ACC112 (cell line): Measurements from ENCODE around the gene CD84.
"Not testable (repeated sequence)": the region's sequence is repeated elsewhere in the genome, so short reads cannot be mapped to it uniquely, and the experiment has no call there.

Source experiments
- H2AFZ ChIP-seq: fragments of 200-600 bp; sonication (generic); one replicate; pipeline ENCODE4 v1.6.0; 2017; ENCODE audit warnings: antibody characterized with exemption, low read length; ENCODE audit not compliant: unreplicated experiment
- H3K27ac ChIP-seq: fragments of 200-600 bp; sonication (generic); 2 replicates; pipeline ENCODE4 v1.5.1; 2014; ENCODE audit warnings: low read depth, mild to moderate bottlenecking, antibody characterized with exemption, low read length, moderate library complexity
- H3K27me3 ChIP-seq: fragments of 200-600 bp; sonication (generic); 2 replicates; pipeline ENCODE4 v1.6.1; 2014; ENCODE audit warnings: mild to moderate bottlenecking, antibody characterized with exemption, low read length, moderate library complexity, mixed read lengths; ENCODE audit not compliant: insufficient read depth
- H3K36me3 ChIP-seq: fragments of 200-600 bp; sonication (generic); 2 replicates; pipeline ENCODE4 v1.6.1; 2016; ENCODE audit warnings: mild to moderate bottlenecking, antibody characterized with exemption, low read length, moderate library complexity, mixed read lengths; ENCODE audit not compliant: insufficient read depth
- H3K4me1 ChIP-seq: fragments of 200-600 bp; sonication (generic); one replicate; pipeline ENCODE4 v1.6.1; 2016; ENCODE audit warnings: low read length, mixed read lengths; ENCODE audit not compliant: insufficient read depth, unreplicated experiment, control insufficient read depth
- H3K4me3 ChIP-seq: fragments of 200-600 bp; sonication (generic); 2 replicates; pipeline ENCODE4 v1.5.1; 2014; ENCODE audit warnings: mild to moderate bottlenecking, low read depth, low read length
- H3K79me2 ChIP-seq: fragments of 200-600 bp; sonication (generic); one replicate; pipeline ENCODE4 v1.6.0; 2016; ENCODE audit warnings: low read length; ENCODE audit not compliant: control insufficient read depth, unreplicated experiment, insufficient read depth

Gene CD84

DNA sequence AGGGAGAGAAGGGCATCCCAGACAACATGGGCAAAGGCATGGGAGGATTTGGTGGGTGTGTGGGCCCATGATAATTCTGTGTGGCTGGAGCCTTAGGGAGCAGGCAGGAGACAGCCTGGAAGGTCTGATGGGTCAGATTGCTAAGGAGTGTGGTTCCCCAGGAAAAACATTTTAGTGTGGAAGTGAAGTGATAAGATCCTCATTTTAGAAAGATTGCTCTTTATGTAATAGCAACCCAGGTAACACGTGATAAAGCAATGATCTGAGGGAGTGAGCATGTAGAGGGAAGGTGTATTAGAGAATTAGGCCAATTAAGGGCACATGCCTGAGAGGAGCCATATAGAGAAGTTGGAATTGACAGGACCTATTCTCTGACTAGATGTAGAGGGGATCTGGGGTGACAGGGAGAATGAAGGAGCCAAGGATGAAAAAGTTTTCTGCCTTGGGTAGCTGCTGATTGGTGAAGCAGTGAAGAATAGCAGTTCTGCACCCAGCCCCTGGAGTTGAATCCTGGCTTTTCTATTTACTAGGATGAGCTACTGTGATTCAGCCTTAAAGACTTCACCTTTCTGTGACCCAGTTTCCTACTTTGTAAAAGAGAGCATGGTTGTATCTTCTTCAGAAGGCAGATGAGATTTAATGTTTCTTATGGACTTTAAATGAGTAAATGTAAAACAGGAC, 37.5 kb downstream of the CD84 start:
- H3K27me3 ChIP-seq: no peaks in the 10 kb centered on the region
- H3K79me2 ChIP-seq: no peaks in the 10 kb centered on the region
- no peak overlapping the region for H3K27ac ChIP-seq
- H3K36me3 ChIP-seq: no peaks in the 10 kb centered on the region
- no peak overlapping the region for H3K4me3 ChIP-seq
- H2AFZ ChIP-seq: no peak overlapping the region
- H3K4me1 ChIP-seq: no peaks in the 10 kb centered on the region

DNA sequence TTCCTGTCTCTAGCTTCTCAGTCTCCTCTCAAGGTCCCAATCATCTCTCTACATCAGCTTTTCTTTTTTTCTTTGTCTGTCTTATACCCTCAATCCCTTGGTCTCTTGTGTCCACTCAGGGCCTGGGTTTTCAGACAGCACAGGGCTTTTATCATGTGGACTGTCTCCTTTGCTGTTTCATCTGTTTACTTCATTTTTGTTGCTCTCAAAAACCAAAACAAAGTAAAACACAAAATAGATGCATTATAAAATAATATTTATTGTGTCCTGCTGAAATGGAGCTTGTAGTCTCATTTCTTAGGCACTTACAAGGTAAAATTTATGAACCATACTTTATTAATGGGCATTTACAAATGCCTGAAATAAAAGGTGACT, 38.5 kb downstream of the CD84 start:
- no peaks in the 10 kb centered on the region for H3K4me1 ChIP-seq
- H3K79me2 ChIP-seq: no peaks in the 10 kb centered on the region
- no peaks in the 10 kb centered on the region for H3K27me3 ChIP-seq
- H3K27ac ChIP-seq: no peak overlapping the region
- no peak overlapping the region for H3K4me3 ChIP-seq
- no peaks in the 10 kb centered on the region for H3K36me3 ChIP-seq
- H2AFZ ChIP-seq: no peak overlapping the region

DNA sequence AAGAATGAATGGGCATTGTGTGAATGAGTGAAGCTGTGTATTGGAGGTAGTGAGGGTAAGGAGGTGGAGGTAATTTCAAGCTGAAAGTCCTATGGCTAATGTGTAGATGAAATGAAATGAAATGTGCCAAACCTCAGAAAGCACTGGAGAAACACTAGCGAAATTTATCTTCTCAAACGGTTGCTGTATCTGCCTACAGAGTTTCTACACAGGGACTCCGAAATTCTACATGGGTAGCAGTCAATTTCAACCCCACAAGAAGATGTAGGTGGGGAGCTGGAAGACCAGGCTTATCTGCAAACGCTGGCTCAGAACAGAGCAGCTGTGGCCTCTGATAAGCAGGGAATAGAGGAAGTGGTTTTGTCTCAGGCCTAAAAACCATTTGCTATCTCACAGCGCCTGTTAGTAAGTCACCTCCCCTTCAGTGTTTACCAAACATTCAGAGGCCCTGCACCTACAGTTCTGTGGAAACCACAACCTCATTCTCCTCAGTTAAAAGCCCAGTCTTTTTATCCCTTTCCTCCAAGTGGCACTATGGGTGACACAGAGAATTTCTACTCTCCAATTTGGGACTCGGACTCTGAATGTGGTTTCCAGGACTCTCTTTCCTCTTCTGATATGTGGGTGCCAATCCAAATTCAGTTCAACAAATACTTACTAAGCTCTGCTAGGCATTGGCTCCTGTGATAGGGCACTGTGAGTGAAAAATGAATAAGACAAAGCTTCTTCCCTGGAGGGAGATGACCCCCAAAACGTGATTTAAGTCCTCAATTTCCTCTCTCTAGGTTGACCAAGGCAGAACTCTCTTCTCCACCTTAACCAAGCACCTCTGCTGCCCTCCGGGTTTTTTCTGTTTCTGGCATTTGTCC, 39.1 kb downstream of the CD84 start:
- no peaks in the 10 kb centered on the region for H3K36me3 ChIP-seq
- no peak overlapping the region for H2AFZ ChIP-seq
- no peak overlapping the region for H3K27ac ChIP-seq
- no peaks in the 10 kb centered on the region for H3K79me2 ChIP-seq
- no peaks in the 10 kb centered on the region for H3K27me3 ChIP-seq
- H3K4me1 ChIP-seq: no peaks in the 10 kb centered on the region
- H3K4me3 ChIP-seq: no peak overlapping the region

DNA sequence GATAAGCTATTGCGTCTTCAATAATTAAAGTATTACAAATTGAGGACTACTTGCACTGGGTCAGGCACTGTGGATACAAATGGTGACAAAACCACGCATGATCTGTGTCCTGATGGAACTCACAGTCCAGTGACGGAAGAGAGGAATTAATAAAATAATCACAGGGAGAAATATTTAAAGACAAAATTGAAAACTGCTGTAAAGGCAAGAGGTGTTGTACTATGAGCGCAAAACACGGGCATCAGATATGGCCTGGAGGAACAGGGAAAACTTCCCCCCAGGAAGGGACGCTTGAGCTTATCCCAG, 39.7 kb downstream of the CD84 start:
- Histone ChIP-seq H3K4me3 (no peak overlapping the region), H3K4me1 (no peaks in the 10 kb centered on the region), H3K79me2 (no peaks in the 10 kb centered on the region), H3K27ac (no peak overlapping the region), H3K36me3 (no peaks in the 10 kb centered on the region), H2AFZ (no peak overlapping the region), H3K27me3 (no peaks in the 10 kb centered on the region)

DNA sequence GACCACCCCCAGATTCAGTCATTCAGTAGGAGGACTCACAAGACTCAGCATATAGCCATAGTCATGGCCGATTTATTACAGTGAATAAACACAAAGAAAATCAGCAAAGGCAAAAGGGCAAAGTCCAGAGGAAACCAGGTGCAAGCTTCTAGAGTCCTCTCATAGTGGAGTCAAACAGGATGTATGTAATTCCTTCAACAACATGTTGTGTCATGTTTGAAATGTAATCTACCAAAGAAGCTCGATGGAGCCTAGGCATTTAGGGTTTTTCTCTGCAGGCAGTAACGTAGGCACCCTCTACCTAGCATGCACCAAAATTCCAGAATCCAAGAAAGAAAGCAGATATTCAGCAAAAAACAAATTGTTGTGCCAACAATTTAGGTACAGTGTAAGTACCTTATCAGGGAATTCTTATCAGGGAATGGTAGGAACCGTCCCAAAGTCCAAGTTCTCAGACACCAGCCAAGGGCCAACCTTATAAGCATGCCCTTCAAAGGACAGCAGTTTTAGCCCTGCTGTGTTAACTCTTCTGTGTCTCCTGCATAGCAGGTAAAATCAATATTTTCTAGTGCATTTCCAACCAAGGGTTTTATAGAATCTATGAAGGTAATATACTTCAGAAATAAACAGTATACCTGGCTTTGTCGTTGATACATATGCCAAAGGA, 40.2 kb downstream of the CD84 start:
- H3K4me3 ChIP-seq: no peak overlapping the region
- no peaks in the 10 kb centered on the region for H3K79me2 ChIP-seq
- no peaks in the 10 kb centered on the region for H3K36me3 ChIP-seq
- H3K27me3 ChIP-seq: no peaks in the 10 kb centered on the region
- H2AFZ ChIP-seq: no peak overlapping the region
- H3K27ac ChIP-seq: no peak overlapping the region
- H3K4me1 ChIP-seq: no peaks in the 10 kb centered on the region

DNA sequence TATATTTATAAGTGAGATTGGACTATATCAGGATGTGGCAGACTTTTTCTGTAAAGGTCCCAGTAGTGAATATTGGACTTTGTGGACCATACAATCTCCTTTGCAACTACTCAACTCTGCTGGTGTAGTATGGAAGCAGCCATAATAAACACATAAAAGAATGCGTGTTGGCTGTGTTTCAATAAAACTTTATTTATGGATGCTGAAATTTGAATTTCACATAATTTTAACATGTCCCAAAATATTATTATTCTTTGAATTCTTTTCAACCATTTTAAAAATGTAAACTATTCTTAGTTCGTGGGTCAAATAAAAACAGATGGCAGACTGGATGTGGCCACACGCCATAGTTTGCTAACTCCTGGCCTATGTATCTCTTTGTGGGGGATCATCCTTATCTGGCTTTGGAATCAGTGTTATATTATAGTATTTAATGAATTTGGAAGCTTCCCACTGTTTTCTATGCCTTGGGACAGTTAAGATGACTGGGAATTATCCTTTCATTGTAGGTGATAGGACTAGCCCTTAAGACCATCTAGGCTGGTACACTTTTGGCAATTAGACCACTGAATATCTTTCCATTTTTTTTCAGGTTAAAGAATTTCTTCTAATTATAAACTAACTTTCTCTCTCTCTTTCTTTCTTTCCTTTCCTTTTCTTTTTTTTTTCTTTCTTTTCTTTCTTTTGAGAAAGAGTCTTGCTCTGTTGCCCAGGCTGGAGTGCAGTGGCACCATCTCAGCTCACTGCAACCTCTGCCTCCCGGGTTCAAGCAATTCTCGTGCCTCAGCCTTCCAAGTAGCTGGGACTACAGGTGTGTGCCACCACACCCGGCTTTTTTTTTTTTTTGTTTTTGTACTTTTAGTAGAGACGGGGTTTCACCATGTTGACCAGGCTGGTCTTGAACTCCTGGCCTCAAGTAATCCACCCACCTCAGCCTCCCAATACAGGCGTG, 41.3 kb downstream of the CD84 start:
- H3K27me3 ChIP-seq: no peaks in the 10 kb centered on the region
- H3K27ac ChIP-seq: no peak overlapping the region
- no peaks in the 10 kb centered on the region for H3K79me2 ChIP-seq
- no peak overlapping the region for H3K4me3 ChIP-seq
- H2AFZ ChIP-seq: no peak overlapping the region
- no peaks in the 10 kb centered on the region for H3K36me3 ChIP-seq
- H3K4me1 ChIP-seq: no peaks in the 10 kb centered on the region

DNA sequence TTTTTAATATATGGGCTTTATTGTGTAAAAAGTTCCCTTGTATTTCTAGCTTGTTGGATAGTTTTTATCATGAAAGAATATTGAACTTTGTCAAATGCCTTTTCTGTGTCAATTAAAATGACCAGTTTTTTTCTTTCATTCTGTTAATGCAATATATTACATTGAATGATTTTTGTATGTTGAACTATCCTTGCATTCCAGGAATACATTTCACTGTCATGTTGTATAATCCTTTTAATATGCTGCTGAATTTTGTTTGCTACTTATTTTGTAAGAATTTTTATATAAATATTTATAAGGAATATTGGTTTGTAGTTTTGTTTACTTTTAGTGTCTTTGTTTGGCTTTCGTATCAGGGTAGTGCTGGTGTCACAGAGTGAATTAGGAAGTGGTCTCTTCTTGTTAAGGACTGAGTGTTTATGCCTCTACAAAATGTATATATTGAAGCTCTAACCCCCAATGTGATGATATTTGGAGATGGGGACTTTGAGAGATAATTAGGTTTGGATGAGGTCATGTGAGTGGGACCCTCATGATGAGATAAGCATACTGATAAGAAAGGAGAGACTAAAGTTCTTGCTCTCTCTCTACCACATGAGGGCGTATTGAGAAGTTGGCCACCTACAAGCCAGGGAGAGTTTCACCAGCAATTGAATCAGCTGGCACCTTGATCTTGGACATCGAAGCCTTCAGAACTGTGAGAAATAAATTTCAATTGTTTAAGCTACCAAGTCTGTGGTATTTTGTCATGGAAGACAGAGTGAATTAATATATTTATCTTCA, 44.3 kb downstream of the CD84 start:
- no peak overlapping the region for H3K4me3 ChIP-seq
- no peaks in the 10 kb centered on the region for H3K4me1 ChIP-seq
- no peaks in the 10 kb centered on the region for H3K79me2 ChIP-seq
- no peak overlapping the region for H2AFZ ChIP-seq
- H3K27me3 ChIP-seq: no peaks in the 10 kb centered on the region
- H3K36me3 ChIP-seq: no peaks in the 10 kb centered on the region
- no peak overlapping the region for H3K27ac ChIP-seq

DNA sequence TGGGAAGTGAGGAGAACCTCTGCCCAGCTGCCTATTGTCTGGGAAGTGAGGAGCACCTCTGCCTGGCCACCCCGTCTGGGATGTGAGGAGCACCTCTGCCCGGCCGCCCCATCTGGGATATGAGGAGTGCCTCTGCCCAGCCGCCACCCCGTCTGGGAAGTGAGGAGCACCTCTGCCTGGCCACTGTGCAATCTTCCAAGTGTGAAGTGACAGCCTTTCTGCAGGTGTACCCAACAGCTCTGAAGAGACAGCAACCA, 46.8 kb downstream of the CD84 start:
- H3K27ac ChIP-seq: not testable (repeated sequence)

DNA sequence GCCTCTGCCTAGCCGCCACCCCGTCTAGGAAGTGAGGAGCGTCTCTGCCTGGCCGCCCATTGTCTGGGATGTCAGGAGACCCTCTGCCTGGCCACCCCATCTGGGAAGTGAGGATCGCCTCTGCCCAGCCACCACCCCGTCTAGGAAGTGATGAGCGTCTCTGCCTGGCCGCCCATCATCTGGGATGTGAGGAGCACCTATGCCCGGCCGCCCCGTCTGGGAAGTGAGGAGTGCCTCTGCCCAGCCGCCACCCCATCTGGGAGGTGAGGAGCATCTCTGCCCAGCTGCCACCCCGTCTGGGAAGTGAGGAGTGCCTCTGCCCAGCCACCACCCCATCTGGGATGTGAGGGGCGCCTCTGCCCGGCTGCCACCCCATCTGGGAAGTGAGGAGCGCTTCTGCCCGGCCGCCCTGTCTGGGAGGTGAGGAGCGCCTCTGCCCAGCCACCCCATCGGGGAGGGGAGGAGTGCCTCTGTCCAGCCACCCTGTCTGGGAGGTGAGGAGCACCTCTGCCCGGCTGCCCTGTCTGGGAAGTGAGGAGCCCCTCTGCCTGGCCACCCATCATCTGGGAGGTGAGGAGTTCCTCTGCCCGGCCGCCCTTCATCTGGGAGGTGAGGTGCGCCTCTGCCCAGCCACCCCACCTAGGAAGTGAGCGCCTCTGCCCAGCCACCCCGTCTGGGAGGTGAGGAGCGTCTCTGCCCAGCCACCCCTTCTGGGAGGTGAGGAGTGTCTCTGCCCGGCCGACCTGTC, 47.3 kb downstream of the CD84 start:
- H3K4me3 ChIP-seq, H3K27ac ChIP-seq, H3K36me3 ChIP-seq, H3K4me1 ChIP-seq, H3K27me3 ChIP-seq, H2AFZ ChIP-seq, H3K79me2 ChIP-seq: not testable (repeated sequence)

More for the DNA sequence above, 46.8 kb downstream of the CD84 start:
- not testable (repeated sequence) for H3K79me2 ChIP-seq, H3K36me3 ChIP-seq, H3K4me1 ChIP-seq, H3K27me3 ChIP-seq, H3K4me3 ChIP-seq, H2AFZ ChIP-seq
